ENCODE data around the gene SST.

DNA sequence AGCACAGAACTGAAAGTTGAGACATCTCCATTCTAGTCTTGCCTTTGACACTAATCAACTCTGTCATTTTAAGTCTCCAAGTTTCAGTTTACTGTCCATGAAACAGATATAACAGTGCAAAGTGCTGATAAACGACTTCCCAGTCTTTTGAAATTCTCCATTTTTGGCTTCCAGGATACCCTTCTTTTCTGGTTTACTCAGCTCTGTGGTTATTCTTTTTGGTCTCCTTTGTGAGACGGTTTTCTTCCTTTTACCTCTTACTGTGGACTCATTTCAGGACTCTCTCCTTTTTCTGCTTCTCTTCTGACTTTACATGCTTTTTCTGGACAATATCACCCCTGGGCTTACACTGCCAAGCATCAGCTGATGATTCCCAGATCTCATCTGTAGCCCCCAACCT lies 18.9 kb downstream of the SST start:
- TF ChIP-seq CTCF (IDR thresholded peaks at IDR 0.05) (no peak), POLR2A (IDR thresholded peaks at IDR 0.05) (no peak)
